Measurements from ENCODE around the gene TMEM255B.
A peak's percentile ranks its signal among the peaks of the same experiment; 100 is the strongest.

Gene TMEM255B

DNA sequence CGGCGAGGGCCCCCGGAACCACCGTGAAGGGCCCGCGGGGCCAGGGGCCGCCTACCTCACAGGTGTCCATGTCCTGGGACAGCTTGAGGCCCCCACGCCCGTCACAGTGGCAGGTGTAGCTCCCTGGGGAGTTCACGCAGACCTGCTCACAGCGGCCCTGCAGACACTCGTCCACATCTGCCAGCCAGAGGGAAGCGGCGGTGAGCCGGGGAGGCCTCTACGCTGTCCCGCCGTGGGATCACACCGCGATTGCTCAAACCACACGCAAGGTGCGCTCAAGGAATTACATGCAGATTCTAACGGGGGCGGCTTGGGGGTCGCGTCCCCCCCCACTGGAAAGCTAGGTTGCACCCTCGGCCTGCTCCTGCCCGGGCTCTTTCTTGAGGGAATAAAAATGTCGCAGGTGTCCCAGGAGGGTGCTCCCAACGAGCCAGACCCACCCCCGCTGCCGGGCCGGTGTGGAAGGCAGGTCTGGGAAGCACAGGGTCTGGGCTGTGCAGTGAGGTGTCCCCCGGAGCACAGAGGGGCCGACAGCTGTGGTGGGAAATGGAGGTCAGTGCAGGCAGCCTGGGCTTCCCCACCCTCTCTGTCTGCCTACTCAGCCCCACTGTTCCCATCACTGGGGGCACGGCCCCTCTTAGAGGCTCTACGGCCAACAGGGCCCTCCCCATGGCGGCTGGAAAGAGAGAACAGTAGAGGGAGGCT lies 75.6 kb downstream of the TMEM255B start:
- no peak for DNase-seq (ENCODE audit: low spot score)

DNA sequence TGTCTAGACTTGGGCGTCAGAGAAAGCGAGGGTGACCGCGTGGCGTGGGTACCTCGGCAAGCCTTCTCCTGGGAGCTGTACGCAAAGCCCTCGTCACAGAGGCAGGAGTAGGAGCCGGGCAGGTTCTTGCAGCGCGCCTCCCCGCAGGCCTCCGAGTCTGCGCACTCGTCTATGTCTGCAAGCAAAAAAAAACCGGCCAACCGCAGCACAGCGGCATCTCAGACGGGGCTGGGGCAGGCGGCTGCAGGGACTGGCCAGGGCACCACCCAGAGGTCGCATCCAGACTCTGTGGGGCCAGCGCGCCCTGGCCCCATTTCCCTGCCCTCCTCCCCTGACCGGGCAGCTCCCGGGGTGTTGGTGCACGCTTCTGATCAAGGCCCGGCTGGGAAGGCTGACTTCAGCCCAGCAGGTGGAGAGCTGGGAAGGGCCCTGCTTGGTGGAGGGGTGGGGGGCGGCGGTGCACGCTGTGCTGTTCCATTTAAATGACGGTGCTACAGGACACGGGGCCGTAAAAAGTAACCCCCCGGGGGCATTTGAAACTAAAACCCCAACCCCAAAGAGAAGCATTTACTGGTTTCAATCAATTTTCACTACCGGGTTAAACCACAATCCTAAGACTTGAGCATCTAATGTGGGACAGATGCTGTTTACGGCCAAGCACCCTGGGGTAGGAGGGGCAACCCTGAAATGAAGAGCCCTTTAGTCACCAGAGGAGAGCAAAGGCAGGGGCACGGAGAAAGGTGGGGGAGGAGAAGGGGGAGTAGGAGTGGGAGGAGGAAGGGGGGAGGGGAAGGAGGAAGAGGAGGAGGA lies 76.6 kb downstream of the TMEM255B start:
- DNase-seq (ENCODE audit: low spot score): peak; percentile 77

DNA sequence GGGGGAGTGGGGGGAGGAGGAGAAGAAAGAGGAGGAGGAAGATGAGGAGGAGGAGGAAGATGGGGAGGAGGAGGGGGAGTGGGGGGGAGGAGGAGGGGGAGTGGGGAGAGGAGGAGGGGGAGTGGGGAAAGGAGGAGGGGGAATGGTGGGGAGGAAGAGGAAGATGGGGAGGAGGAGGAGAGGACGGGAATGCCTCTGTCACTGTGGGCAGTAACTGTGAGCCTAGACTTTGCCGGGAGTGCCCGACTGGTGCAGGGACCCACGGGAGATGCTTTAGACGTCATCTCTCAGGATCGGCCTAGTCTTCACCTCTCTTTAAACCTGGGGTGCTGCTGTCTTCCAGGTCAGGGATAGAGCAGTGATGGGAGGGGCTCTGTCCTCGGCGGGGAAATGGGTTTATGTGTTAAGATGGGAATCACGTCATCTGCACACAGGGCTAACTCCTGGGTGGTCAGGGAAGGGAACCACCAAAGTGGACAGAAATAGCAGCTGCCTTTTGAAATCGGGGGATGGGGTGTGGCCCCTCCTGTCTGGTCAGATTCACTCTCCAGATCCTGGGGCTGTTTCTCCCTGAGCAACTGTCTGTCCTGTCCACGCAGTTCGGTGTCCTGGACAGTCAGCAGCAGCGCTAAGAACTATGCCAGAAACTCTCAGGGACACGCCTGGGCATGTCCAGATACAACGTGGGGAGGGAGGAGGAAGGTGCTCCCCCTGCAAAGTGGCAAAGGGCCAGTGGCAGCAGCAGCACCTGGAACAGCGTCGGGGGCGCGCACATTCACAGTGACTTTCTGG lies 77.9 kb downstream of the TMEM255B start:
- peak; percentile 69 for DNase-seq (ENCODE audit: low spot score)

DNA sequence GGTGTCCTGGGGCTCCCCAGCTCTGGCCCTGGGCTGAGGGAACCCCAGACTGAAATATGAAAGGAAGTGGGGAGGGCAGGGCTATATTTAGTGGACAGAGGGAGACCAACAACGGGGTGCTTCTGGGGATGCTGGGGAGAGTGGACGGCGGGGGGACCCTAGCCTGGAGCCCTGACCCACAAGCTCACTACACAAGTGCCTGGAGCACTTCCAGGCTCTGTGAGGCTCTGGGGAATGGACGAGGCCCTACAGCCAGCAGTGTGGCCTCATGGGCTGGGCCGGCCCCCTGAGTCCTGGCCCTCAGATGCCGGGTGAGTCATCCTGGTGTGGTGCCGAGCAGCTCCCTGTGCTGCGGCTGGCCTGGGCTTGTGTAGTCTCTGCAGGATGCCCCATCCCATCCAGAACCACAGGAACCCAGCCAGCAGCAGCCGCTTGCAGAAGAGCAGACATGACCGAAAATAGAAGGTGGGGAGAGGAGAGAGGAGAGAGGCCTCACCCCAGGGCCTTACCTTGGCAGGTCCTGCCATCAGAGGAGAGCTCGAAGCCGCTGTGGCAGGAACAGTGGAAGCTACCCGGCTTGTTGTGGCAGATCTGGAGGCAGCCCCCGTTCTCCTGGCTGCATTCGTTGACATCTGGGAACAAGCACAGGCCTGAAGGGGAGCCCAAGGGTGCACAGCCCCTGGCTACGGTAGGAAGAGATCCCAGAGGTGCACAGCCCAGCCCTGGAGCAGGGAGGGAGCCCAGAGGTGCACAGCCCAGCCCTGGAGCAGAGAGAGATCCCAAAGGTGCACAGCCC lies 78.7 kb downstream of the TMEM255B start:
- DNase-seq (ENCODE audit: low spot score): peak; percentile 96

DNA sequence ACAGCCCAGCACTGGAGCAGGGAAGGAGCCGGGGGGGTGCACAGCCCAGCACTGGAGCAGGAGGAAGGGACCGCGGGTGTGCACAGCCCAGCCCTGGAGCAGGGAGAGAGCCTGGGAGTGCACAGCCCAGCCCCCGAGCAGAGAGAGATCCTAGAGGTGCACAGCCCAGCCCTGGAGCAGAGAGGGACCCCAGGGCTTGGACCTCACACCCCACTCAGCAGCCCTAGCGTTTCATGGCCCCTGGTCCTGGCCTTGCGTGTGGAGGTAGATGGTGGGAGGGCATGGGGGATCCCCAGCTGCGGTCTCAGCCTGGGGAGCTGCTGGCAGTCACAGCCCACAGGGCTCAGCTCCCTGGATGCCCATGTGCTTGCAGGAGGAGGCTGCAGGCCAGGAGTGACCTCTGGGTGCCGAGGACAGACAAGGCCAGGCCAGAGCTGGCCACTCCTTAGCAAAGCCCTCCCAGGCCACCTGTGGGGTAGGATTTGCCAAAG lies 79.7 kb downstream of the TMEM255B start:
- DNase-seq (ENCODE audit: low spot score): no peak

DNA sequence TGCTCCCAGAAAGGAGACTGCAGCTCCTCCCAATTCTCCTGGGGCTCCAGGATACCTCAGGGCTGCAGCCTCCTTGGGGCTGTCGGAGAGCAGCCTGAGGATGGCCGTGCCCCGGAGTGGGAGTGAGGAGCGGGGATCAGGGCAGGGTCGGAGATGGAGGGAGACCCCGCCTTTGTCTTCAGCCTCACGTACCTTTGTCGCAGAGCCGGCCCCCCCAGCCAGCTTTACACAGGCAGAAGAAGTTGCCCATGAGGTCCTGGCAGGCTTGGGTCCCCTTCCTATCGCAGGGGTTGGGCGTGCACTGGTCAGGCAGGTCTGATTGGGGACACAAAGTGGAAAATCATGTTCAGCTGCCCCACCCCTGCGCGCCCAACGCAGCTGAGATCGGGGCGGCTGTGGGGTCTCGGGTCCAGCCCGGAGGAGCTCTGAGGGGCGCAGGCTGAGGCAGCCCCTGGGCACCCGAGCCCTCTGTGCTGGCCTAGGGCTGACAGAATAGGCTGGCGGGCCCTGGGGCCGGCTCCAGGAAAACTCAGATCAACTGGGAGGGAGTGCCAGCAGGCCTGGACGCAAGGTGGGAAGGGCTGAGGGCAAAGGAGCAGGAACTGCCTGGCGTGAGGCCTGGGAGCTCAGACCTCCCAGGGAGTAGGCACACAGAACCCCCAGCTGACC lies 80.6 kb downstream of the TMEM255B start:
- DNase-seq (ENCODE audit: low spot score): no peak

DNA sequence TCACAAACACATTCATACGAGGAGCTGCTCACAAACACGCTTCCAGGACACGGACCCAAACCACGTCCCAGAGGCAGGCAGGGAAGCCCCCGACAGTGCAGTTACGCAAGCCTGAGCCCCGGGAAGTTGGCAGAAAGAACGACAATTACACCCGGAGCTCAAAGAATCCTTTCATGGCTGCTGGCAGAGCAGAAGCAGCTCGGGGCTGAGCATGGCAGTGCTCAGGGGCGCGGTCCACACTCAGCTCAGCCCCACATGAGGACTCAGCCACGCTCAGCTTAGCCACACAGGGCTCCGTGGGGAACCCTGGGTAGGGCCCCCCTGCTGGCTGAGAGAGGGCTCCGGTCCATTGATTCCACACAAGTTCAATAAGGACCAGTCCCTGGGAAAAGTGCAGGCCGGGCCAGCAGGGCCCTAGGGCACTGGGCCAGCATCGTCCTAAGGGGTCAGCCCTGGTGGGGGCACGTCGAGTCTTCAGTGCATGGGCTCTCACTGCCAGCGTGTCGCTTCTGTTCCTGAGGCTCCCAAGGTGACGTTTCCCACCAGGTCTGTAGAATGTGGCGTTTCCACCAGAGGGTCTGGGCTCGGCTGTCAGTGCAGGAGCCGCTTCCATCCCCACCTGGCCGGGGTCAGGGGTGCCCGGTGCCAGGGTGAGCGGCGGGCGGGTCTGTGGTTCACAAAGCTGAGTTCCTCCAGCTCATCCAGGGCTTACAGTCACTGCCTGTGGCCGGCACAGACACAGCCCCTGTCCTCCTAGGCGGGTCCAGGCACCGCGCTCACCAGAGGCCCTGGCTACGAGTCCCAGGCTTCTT lies 81.7 kb downstream of the TMEM255B start:
- no peak for DNase-seq (ENCODE audit: low spot score)

DNA sequence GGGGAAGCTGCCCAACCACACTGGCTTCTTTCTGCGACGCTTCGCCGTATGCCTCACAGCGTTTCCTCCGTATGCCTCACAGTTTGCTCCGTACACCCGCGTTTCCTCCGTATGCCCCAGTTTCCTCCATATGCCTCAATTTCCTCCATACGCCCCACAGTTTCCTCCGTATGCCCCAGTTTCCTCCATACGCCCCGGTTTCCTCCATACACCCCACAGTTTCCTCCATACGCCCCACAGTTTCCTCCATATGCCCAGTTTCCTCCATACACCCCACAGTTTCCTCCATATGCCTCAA lies 82.3 kb downstream of the TMEM255B start:
- DNase-seq (ENCODE audit: low spot score): no peak

DNA sequence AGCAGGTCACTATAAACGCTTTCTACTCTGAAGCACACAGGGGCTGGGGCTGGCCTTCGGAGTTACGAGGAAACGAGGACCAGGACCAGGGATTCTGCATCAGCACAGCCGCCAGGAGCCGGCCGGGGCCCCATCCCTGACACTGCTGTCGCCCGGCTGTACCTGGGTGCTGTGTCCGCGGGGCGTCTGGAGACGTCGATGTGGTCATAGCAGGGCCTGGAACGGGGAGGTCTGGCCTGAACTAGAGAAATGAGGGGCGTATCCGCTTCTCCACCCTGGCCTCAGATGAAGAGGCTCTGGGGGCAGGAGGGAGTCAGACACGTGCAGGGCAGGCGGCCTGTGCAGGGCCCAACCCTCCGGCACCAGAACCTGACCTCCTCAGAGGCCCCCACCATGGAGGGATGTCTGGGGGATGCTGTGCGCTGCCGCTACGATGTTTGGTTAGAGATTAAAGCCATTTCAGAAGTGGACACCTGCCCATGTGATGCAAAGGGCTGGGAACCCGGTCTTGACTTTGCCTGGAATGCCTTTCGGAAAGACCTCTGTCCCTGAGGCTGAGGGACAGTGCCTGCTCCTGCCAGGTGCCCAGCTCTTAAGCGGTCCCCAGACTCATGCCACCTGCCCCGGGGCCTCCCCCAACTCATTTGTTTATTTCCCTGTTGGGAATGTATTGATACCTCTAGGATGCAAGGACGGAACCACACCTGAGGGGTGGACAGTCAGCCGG lies 83.5 kb downstream of the TMEM255B start:
- no peak for DNase-seq (ENCODE audit: low spot score)

DNA sequence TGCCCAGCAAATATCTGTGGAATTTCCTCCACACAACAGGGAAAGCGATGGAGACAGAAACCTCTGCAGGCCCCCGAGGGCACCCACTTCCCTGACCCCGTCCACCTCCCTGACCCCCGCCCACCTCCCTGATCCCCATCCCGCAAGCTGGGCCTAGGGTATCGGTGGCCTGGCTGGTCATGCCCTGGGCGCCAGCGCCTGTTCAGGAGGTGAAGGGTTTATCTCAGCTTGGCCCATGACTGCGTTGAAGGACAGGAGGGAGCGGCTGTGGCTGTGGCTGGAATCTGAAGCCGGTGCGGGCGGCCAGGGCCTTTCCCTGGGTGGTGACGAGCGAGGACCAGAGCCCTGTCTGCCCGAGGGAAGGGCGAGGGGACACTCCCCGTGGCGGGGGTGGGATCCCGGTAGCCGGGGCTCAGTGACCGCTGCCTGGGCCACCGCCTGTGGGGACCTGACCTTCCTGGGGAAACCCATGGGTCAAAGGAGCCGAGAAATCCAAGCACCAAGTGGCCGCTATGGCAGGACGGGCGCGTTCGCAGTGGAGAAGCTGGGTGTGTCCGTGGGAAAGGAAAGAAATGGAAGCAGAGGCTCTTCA lies 84.1 kb downstream of the TMEM255B start:
- no peak for DNase-seq (ENCODE audit: low spot score)

DNA sequence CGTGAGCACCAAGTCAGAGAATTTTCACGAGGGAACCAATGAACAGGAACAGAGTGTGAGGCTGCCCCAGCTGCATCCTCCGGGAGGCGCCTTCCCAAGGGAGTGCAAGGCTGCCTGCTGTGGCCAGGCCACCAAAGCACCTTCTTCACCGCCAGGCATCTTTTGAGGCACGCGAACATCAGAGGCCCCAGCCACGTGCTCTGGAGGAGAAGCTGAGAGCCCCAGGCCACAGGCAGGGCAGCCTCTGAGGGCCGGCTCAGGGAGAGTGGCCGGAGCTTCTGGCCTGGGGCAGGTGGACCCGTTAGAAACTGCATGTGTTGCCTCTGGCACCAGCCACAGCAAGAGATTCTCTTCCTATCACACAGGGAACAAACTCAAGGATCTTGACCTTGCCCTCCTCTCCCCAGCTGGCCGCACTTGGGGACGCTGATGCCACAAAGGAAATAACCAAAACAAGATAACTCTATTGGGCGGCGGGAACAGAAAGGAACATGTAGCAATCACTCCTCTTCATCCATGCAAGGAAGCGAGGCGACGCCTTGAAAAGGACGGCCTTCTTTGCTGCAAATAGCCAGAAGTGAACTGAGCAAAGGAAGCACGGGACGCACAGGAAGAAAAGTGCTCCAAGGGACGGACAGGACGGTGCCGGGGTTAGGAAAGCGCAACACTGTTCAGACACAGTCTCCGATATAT lies 85.0 kb downstream of the TMEM255B start:
- no peak for DNase-seq (ENCODE audit: low spot score)

DNA sequence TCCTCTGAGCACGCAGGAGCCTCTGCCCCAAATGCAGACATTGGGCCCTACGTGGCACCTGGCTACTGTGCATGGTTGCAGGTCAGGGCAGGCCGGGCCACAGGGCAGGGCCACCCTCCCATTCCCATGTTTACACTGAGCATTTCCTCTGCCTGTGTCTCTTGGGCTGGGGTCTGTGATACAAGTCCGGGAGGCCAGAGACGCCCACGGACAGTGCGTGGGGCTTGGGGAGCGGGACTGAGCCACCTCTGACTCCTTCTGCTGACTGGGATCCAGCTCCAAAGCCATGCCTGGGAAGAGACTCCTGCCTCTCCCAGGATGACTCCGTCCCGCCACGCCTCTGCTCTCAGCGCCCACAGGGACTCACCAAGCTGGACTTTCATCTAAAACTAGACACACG lies 86.0 kb downstream of the TMEM255B start:
- DNase-seq (ENCODE audit: low spot score): no peak

DNA sequence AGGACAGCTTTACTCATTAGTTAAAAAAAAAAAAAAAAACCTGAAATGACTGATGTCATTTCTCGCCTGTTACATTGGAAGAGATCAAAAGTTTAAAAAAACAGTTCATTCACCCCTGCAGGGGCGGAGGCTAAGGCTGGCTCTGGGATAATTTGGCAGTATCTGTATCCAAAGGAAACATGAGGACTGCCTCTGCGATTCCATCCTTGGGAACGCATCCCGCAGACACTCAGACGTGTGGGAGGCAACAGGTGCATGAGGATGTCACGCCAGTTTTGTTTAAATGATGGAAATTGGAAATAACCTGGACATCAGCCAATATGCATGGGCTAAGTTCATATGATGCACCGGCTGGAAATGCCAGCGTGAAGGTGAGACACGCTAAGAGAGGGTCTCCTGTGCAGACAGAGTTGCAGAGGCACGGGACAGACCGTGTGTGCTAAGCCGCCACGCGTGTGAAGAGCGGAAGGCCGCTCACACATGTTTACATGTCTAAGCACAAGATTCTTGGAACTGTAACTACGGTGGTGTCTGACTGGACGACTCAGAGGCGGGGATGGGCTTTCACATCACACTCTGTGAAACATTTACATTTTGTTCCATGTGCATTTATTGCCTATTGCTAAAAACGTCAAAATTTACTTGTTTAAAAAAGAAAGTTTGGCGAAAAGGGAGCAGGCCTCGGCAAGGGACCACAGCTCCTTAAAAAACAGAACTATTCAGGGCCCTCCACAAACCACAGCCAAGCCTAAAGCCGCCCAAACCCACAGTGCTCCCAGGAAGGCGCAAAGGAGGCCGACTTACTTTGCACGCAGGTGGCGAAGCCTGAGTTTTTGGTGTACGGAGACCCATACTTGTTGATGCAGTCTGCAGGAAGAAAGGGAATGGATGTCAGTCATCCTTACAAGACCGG lies 87.0 kb downstream of the TMEM255B start:
- DNase-seq (ENCODE audit: low spot score): no peak

DNA sequence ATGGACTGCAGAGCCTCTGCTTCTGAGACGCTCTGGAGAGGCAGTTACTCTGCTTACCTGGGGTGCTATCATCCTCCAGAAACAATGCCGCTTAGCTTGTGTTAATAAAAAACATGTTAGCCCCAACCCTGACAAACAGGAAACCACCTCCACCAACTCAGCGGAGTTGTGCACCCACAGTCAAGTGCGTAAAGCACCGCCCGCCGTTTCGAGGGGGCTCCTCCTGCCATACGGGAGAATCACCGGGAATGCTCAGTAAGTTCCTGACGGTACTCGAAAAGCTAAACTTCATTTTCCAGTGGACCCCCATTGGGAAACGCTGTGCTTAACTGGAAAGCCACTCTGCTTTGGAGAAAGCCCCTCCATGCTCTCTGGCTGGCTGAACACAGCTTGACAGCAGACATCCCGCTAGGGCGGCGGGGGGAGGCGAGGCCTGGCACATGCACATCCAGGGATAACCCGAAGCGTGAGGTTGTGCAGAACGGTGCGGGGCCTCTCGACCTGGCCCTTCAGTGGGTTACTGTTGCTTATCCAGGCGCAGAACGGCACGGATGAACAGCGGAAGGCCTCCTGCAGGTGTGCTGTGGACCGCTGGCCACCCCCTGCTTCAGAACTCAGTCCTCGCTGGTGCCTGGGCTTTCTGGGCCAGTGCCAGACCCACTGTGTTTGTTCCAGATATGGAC lies 87.8 kb downstream of the TMEM255B start:
- DNase-seq (ENCODE audit: low spot score): no peak

DNA sequence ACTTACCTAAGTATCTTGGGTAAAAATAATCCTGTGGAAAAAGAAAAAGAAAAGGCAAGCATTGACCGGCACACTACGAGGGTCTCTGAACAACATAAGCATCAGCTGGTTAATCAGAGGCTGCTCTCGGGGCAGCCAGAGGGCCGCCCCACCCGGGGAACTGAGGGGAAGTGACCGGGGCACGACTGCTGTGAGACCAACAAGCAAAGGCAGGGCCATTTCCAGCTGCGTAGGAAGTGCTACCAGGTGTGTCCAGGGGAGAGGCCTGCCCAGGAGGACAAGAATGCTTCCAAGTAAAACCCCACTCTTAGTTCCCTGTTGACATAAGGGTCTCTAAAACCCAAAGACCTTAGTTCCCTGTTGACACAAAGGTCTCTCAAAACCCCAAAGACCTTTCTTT lies 89.0 kb downstream of the TMEM255B start:
- DNase-seq (ENCODE audit: low spot score): no peak

DNA sequence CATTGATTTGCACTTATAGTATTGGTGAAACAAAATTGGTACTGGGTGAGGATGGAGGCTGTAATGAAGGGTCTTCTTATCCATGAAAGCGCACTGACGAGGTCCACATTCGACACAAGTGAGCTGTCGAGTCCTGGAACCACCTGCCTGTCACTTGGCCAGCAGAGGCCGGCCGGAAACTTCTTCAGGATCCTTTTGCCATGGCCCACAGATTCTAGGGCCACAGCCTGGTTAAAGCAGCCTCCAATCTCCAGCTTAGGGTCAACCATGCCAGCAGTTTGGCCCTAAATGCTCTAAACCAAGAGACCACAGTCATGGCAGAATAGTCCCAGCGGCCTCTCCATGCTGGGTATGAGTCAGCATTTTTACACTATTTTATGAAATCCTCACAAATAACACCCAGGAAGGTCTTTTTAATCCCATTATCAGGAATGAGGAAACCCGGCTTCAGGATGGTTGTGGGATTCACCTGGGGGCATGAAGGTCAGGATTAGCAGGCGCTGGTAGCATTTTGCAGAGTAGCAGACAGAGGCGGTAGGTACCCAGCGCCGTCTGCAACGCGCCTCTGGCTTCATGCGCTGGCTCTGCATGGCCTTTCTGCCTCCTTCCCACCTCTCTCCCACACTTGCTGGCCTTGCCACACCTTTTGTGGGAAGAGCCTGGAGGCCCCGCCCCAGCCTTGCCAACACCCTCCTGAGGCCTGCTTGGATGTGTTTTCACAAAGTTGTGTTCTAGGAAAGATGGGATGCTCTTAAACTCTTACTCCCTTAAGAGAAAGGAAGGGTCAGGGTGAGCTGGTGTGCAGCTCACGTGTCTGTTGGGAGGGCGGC lies 89.6 kb downstream of the TMEM255B start:
- DNase-seq (ENCODE audit: low spot score): no peak

All from AG08396 (cell line).